ENCODE results near the gene NUDT8.
A peak's percentile ranks its signal among the peaks of the same experiment; 100 is the strongest.

DNA sequence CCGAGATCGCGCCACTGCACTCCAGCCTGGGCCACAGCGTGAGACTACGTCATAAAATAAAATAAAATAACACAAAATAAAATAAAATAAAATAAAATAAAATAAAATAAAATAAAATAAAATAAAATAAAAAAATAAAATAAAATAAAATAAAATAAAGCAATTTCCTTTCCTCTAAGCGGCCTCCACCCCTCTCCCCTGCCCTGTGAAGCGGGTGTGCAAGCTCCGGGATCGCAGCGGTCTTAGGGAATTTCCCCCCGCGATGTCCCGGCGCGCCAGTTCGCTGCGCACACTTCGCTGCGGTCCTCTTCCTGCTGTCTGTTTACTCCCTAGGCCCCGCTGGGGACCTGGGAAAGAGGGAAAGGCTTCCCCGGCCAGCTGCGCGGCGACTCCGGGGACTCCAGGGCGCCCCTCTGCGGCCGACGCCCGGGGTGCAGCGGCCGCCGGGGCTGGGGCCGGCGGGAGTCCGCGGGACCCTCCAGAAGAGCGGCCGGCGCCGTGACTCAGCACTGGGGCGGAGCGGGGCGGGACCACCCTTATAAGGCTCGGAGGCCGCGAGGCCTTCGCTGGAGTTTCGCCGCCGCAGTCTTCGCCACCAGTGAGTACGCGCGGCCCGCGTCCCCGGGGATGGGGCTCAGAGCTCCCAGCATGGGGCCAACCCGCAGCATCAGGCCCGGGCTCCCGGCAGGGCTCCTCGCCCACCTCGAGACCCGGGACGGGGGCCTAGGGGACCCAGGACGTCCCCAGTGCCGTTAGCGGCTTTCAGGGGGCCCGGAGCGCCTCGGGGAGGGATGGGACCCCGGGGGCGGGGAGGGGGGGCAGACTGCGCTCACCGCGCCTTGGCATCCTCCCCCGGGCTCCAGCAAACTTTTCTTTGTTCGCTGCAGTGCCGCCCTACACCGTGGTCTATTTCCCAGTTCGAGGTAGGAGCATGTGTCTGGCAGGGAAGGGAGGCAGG is 46.2 kb downstream of the NUDT8 start, which contains the start of gene GSTP1:
- TF ChIP-seq POLR2A (IDR thresholded peaks at IDR 0.05) (peak; percentile 70 to 90), CTCF (IDR thresholded peaks at IDR 0.05) (peak; percentile 60 to 96 (median 95)), EP300 (IDR thresholded peaks at IDR 0.05) (peak in 1 of 2 donors; percentile 95)
